Ishikawa (cell line): Measurements from ENCODE around the gene RPUSD1.

Source experiments
- CEBPB ChIP-seq: IDR thresholded peaks from 2 replicates; pipeline ENCODE4 v1.6.1; 2012
- CREB1 ChIP-seq: IDR thresholded peaks from 2 replicates; pipeline ENCODE4 v1.6.1; 2012; ENCODE audit warnings: low read depth
- EP300 ChIP-seq: IDR thresholded peaks from 2 replicates; pipeline ENCODE4 v1.6.1; 2012; ENCODE audit warnings: borderline replicate concordance
- FOXM1 ChIP-seq: IDR thresholded peaks from 2 replicates; pipeline ENCODE4 v1.6.1; 2012; ENCODE audit warnings: low read depth, borderline replicate concordance
- MAX ChIP-seq: IDR thresholded peaks from 2 replicates; pipeline ENCODE4 v1.6.1; 2012
- NFIC ChIP-seq: IDR thresholded peaks from 2 replicates; pipeline ENCODE4 v1.6.1; 2012
- TAF1 ChIP-seq: IDR thresholded peaks from 2 replicates; pipeline ENCODE4 v1.6.1; 2012; ENCODE audit warnings: low read depth, mild to moderate bottlenecking
- TCF12 ChIP-seq: IDR thresholded peaks from 2 replicates; pipeline ENCODE4 v1.6.1; 2012; ENCODE audit warnings: low read depth
- TEAD4 ChIP-seq: IDR thresholded peaks from 2 replicates; pipeline ENCODE4 v1.6.1; 2012
- TF ChIP-seq, protein P1 (sequence below): IDR thresholded peaks from 2 replicates; pipeline ENCODE4 v1.6.1; 2012; ENCODE audit warnings: low read depth, mild to moderate bottlenecking

DNA sequence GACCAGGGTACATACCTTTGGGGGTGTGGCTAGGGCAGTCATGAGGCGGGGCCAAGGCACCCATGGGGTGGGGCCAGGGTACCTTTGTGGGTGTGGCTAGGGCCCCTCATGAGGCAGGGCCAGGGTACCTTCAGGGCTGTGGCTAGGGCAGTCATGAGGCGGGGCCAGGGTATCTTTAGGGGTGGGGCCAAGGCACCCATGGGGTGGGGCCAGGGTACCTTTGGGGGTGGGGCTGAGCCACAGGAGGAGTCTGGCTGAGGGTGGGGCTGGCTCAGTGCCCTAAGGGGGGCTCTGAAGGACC, 8.9 kb upstream of the RPUSD1 start:
- TF ChIP-seq EP300 (no peak), TAF1 (no peak), MAX (no peak), CEBPB (no peak), FOXM1 (no peak), NFIC (no peak), CREB1 (no peak), TCF12 (no peak), TEAD4 (no peak)
- TF ChIP-seq, protein P1, sequence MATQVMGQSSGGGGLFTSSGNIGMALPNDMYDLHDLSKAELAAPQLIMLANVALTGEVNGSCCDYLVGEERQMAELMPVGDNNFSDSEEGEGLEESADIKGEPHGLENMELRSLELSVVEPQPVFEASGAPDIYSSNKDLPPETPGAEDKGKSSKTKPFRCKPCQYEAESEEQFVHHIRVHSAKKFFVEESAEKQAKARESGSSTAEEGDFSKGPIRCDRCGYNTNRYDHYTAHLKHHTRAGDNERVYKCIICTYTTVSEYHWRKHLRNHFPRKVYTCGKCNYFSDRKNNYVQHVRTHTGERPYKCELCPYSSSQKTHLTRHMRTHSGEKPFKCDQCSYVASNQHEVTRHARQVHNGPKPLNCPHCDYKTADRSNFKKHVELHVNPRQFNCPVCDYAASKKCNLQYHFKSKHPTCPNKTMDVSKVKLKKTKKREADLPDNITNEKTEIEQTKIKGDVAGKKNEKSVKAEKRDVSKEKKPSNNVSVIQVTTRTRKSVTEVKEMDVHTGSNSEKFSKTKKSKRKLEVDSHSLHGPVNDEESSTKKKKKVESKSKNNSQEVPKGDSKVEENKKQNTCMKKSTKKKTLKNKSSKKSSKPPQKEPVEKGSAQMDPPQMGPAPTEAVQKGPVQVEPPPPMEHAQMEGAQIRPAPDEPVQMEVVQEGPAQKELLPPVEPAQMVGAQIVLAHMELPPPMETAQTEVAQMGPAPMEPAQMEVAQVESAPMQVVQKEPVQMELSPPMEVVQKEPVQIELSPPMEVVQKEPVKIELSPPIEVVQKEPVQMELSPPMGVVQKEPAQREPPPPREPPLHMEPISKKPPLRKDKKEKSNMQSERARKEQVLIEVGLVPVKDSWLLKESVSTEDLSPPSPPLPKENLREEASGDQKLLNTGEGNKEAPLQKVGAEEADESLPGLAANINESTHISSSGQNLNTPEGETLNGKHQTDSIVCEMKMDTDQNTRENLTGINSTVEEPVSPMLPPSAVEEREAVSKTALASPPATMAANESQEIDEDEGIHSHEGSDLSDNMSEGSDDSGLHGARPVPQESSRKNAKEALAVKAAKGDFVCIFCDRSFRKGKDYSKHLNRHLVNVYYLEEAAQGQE = no peak
